ENCODE results near the gene OR13C2.

GRCh38 chr9:104608336-104608735 is 2.9 kb upstream of the OR13C2 start:
- no peak for TF ChIP-seq CTCF (IDR thresholded peaks at IDR 0.05)
- no peak for TF ChIP-seq POLR2A (IDR thresholded peaks at IDR 0.05)
- TF ChIP-seq EP300 (IDR thresholded peaks at IDR 0.05), result no peak

Data from tibial nerve (tissue), 4 donors.